HCT116 (cell line): ENCODE results near the gene PUSL1. TPM values are rescaled to one million over a fixed set of nuclear protein-coding genes. Genes with fewer than 3 reads are reported as not detected.

Experiments used
- microRNA-seq: library from miRNA; unstranded; fragments of <30 nt; microRNA quantifications from one replicate; pipeline ENCODE4, GENCODE V29; 2016; ENCODE audit warnings: borderline number of aligned reads
- total RNA-seq: library from RNA; stranded (reverse); gene quantifications from one replicate; pipeline ENCODE4 v1.2.1, GENCODE V29; 2021; ENCODE audit not compliant: unreplicated experiment

Gene PUSL1
- total RNA-seq, 1 experiment from 2014 or later = 47.2 TPM

Small RNA genes lying within 50 kb of the gene (microRNA-seq; reads per million reads assigned to microRNA genes)
- gene MIR6726 (not detected), gene MIR6727 (not detected), gene MIR6808 (not detected)

Other genes starting within 250 kb of the PUSL1 start
- gene RNF223, start 234.3 kb upstream of the PUSL1 start, total RNA-seq = 6.3 TPM
- gene C1orf159, start 192.5 kb upstream of the PUSL1 start, total RNA-seq = 22.7 TPM
- 0.10 TPM for gene TTLL10, start 134.7 kb upstream of the PUSL1 start, total RNA-seq
- gene TNFRSF18, start 102.0 kb upstream of the PUSL1 start, total RNA-seq = 56.2 TPM
- gene TNFRSF4, start 94.4 kb upstream of the PUSL1 start, total RNA-seq = 0.37 TPM
- 133 TPM for gene SDF4, start 76.6 kb upstream of the PUSL1 start, total RNA-seq
- 16.3 TPM for gene B3GALT6, start 76.4 kb upstream of the PUSL1 start, total RNA-seq
- 6.9 TPM for gene C1QTNF12, start 61.9 kb upstream of the PUSL1 start, total RNA-seq
- gene UBE2J2, start 34.7 kb upstream of the PUSL1 start, total RNA-seq = 67.7 TPM
- gene SCNN1D, start 28.2 kb upstream of the PUSL1 start, total RNA-seq = 3.7 TPM
- gene ACAP3, start 667 bp upstream of the PUSL1 start, total RNA-seq = 38.8 TPM
- 161 TPM for gene INTS11, start 16.1 kb downstream of the PUSL1 start, total RNA-seq
- gene CPTP, start 16.2 kb downstream of the PUSL1 start, total RNA-seq = 16.3 TPM
- gene TAS1R3, start 22.7 kb downstream of the PUSL1 start, total RNA-seq = 0.07 TPM
- gene DVL1, start 40.8 kb downstream of the PUSL1 start, total RNA-seq = 160 TPM
- 0.74 TPM for gene MXRA8, start 50.0 kb downstream of the PUSL1 start, total RNA-seq
- 200 TPM for gene AURKAIP1, start 66.6 kb downstream of the PUSL1 start, total RNA-seq
- 173 TPM for gene CCNL2, start 90.7 kb downstream of the PUSL1 start, total RNA-seq
- 131 TPM for gene MRPL20, start 98.7 kb downstream of the PUSL1 start, total RNA-seq
- not detected for gene ANKRD65, start 112.7 kb downstream of the PUSL1 start, total RNA-seq
- gene VWA1, start 127.1 kb downstream of the PUSL1 start, total RNA-seq = 50.6 TPM
- gene ATAD3C, start 141.1 kb downstream of the PUSL1 start, total RNA-seq = 0.61 TPM
- 62.9 TPM for gene ATAD3B, start 163.2 kb downstream of the PUSL1 start, total RNA-seq
- 92.3 TPM for gene ATAD3A, start 203.6 kb downstream of the PUSL1 start, total RNA-seq
- gene TMEM240, start 232.0 kb downstream of the PUSL1 start, total RNA-seq = 2.3 TPM